ENCODE measurements around the gene AOPEP.
A peak's percentile ranks its signal among the peaks of the same experiment; 100 is the strongest.

Gene AOPEP, protein sequence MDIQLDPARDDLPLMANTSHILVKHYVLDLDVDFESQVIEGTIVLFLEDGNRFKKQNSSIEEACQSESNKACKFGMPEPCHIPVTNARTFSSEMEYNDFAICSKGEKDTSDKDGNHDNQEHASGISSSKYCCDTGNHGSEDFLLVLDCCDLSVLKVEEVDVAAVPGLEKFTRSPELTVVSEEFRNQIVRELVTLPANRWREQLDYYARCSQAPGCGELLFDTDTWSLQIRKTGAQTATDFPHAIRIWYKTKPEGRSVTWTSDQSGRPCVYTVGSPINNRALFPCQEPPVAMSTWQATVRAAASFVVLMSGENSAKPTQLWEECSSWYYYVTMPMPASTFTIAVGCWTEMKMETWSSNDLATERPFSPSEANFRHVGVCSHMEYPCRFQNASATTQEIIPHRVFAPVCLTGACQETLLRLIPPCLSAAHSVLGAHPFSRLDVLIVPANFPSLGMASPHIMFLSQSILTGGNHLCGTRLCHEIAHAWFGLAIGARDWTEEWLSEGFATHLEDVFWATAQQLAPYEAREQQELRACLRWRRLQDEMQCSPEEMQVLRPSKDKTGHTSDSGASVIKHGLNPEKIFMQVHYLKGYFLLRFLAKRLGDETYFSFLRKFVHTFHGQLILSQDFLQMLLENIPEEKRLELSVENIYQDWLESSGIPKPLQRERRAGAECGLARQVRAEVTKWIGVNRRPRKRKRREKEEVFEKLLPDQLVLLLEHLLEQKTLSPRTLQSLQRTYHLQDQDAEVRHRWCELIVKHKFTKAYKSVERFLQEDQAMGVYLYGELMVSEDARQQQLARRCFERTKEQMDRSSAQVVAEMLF

DNA sequence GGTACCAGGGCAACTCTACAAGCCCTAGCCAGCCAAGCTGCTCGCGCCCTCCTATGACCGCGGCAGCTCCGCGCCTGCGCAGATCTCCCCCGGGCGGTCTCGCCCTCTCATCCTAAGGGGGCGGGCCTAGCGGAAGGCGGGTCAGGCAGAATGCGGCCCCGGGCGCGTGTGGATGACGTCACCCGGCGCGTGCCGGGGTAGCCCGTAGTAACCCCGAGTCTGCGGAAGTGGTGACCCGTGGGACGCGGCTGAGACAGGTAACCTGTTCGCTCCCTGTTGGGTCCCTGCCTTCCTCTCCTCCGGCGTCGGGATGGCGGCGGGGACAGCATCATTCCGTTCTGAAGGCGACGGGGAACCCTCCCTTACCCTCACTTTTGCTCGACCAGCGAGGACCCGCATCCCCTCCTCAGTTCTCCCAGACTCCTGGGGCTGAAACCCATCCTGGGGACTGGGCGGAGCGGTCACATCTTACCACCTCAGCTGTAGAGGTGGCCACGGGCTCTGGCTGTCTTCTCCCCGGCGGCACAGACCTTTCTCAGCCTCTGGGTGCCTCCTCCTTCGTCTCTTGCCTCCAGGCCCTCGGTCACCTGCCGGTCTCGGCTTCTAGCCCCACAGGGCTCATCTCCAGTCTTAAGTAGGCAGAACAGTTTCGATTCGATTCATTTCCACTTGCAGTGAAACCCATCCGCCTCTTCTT lies at the start of gene AOPEP:
Gene AOPEP, plus strand, starts transcription at position 205 of the 697 bp plus-strand sequence. CDS start 33,085 bp downstream, outside the sequence.
- DNase-seq (ENCODE audit: low read depth), result peak; percentile 92

DNA sequence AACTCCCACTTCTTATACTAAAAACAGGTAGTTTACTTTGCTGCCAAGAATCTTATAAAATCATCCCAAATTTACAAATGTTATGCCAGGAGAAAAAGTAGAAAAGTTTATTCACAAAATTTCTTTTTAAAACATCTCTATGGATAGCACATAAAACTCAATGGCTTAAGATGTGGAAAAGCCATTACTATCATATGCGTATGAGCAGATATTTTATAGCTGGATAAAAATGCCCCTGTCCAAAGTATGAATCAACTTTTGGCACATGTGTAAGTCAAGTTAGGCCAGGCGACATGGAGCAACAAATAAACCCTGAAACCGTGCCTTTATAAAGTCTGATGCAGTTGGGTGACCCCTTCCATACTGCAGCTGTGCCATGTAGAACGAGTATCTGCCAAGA lies 48.6 kb upstream of the AOPEP start:
- DNase-seq (ENCODE audit: low read depth), result no peak

DNA sequence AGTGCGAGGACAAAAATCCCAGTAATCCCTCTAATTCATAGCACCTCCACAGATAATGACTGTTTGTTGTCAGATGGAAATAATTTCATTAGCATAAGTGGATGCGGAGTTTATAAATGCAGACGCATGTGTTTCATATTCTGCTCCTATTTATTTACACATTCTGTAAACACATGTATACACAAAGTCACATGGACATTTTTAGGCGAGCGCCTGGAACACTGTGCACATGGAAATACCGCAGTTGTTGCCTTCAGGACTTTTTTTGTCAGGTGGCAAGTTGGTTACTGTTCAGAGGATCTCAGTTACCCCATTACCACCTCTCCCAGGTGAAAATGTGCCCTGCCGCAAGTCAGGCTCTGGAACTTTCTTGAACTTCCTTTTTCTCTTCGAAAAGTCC lies 46.9 kb upstream of the AOPEP start:
- DNase-seq (ENCODE audit: low read depth), result no peak

DNA sequence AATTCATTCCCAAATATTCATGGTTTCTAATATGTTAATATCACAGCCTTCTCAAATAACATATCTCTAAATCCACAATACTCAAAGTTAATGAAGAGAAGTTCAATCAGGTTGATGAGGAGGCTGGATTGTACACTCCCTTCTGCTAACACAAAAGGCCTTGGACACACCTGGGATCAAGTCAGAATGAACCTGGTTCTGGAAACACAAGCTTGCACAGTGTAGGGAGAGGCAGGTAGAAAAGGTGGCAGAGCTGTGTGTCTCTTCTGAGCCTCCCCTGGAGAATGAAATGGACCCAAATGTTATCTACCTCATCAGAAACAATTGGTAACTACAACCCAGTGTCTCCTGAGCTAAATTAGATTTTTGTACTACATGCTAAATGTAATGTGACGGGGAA lies 46.5 kb upstream of the AOPEP start:
- no peak for DNase-seq (ENCODE audit: low read depth)

DNA sequence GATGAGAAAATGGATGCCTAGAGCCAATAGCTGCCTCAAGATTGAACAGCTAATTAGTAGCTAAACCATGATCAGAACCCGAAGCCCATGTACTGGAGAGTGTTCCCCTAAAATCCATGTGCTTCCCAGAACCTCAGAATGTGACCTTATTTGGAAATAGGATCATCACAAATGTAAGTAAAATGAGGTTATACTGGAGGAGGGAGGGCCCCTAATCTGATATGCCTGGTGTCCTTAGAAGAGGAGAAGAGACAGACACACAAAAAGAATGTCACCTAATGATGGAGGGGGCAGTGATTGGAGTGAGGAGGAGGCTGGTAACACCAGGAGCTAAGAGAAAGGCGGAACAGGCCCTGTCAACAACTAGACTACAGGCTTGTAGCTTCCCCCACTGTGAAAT lies 45.9 kb upstream of the AOPEP start:
- DNase-seq (ENCODE audit: low read depth), result no peak

DNA sequence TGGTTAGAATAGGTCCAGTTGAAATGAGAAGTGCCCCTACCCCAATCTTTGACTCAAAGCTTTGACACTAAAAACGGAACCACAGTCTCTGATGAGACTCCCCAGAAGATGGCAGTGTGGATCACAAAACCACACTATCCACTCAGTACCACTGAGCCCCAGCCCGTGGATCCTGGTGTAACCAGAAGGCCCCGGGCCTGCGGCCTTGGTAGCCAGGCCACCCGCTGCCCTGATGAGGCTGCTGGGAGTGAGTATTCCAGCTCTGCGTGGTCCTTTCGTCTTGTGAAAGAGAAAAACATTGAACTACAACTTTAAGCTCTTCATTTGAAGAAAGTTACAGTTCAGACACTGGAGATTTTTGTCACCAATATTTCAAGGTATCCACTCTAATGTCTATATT lies 45.0 kb upstream of the AOPEP start:
- DNase-seq (ENCODE audit: low read depth), result peak; percentile 75

DNA sequence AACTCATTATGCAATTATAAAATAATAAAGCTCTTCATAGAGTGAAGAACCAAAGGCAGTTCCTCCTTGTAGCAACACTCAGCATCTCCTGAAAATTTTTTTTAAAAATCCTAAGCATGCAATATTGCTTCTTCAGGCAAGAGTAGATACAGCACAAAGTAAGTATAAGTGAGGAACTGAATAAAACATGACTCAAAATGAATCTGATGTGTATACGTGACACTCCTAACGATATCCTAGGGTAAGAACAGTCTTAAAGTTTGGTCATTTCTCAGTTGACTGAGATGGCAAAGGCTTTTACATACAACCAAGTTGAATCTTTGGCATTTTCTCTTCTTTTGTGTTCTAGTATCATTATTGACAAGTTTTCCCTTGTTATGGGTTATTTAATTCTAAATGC lies 41.1 kb upstream of the AOPEP start:
- DNase-seq (ENCODE audit: low read depth), result no peak

DNA sequence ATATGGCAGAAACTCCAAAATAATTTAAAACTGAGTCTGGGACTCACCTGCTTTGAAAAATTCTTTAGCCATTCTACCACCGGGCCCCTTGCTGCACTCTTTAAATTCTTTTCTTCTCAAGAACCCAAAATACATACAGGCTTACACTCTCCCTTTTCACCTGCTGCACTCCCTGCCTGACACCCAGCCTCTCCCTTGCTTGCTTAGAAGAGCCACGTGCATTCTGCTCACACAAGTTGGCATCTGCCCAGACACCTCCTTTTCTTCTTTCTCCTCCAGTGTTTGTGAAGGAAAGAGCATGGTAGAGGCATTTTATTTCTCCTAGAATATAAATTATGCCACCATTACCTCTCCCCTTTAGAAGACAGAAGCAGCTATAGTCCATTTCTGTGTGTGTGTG lies 39.0 kb upstream of the AOPEP start:
- DNase-seq (ENCODE audit: low read depth), result no peak

DNA sequence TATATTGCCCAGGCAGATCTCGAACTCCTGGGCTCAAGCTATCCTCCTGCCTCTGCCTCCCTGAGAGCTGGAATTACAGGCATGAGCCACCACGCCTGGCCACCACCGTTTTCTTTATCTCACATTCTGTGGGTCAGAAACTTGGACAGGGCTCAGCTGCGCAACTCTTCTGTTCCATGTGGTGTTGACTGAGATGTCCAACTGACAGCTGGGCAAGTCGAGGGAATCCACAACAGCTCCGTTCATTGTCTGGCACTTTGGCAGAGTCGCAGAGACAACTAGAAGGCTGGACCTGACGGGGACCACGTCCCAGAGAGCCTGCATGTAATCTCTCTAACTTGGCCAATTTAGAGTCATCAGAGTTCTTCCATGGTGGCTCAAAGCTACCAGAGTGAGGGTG lies 36.2 kb upstream of the AOPEP start:
- DNase-seq (ENCODE audit: low read depth), result no peak

DNA sequence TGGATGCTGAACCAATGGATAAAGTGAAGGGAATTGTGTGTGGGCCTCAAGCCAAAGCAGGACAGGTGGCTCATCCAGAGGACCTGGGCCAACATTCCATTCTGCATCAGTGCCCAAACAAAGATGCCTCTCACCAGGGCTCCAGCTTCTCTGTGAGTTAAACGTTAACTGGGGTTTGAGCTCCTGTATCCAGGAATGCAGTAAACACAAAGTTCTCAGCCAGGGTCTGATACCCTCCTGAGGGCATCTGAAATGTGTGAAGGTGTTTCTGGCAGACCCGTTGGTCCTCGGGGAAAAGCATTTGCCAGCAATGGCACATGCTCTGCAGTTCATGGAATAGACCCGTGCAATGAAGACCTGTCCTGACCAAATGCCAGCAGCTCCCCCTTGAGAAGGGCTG lies 33.9 kb upstream of the AOPEP start:
- no peak for DNase-seq (ENCODE audit: low read depth)

DNA sequence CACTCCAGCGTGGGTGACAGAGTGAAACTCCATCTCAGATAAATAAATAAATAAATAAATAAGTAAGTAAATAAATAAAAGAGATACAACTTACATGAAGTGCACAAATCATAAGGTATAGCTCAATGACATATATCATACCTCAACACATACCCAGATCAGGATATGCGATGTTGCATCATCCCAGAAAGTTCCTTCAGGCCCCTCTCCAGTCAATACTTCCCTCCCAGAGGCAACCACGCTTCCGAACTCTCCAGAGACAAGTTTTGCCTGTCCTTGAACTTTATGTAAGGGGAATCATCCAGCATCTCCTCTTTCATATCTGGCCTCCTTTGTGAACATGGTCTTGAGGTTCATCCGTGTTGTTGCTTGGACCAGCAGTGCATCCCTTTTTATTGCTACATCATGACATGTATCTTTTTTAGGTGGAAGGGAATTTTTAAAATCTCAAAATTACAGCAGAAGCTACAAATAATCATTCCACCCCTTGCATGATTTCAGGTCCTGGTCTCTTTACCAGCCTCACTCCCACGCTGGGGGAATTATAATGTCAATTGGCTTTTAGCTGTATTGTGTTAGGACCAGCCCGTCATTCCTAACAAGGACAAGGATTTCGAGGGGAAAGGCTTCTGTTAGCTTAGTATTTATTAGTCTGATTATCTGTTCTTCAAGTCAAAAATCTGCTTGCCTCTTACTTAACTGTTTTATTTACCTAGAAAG lies 32.9 kb upstream of the AOPEP start:
- no peak for DNase-seq (ENCODE audit: low read depth)

DNA sequence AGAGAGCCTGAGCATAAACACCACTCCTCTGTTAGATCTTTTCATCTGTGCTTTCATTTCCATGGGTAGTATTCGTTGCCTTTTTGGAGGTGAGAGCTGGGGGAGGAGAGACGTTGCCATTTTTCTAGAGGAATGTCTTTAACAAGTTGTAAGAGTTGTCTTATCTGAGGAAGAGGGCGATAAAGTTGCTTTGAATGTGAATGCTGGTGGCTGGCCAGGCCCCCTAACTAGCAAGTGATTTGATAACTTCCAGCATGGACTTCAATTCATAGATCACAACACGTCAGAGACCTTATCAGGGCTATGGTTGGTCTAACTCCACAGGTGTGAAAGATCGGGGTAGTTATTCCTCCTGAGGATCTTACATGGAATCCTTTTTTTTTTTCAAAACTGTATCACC lies 30.0 kb upstream of the AOPEP start:
- no peak for DNase-seq (ENCODE audit: low read depth)

DNA sequence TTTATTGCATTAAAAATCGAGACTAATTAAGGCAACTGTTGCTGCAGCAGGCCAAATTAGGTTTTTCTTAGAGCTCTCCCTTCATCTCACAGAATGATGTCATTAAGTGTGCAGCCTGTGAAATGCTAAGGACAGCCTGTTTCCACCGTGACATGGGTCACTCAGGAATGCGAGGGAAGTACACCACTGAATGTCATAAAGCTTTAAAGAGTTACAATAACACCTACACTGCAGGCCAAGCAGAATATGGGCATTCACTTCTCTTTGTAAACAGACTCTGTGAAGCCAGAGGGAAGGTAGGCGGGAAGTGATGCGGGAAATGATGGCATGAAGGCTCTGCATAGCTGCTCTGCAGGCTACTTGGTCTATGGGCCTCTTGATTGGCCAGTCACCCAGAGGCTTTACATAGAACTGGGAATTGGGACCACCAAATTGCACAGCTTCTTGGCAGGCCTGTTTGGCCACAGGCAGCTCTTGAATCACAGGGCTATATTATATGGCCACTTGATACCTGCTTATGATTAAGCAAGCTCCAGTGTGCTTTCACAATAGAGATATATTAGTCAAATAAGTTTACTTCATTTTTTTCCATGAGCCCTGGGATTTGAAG lies 28.4 kb upstream of the AOPEP start:
- peak; percentile 67 for DNase-seq (ENCODE audit: low read depth)

DNA sequence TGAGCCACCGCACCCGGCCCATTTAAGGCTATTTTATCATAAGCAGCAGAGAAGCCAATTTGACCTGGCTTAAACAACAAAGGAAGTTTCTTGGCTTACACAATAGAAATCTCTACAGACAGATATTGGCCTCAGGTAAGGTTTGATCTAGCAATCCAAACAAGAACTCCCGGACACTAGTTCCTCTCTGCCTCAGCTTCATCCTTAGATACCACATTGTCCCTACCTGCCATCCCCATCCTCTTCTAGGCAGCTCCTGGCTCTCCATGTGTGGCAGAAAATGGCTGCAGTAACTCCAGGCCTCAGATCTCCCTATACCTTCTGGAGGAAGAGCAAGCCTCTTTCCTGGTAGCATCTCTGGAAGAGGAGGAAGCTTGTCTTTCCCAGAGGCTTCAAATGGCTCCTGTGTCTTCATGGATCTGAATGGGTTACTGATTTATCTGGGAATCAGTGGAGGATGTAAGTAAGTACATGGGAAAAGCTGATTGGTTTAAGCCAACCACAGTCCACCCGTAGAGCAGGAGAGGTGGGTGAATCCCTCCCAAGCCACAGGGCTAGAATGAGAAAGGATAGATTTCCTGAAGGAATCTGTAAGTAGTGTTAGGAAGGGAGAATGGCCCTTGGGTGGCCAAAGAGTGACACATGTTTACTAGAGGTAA lies 26.7 kb upstream of the AOPEP start:
- DNase-seq (ENCODE audit: low read depth), result no peak

DNA sequence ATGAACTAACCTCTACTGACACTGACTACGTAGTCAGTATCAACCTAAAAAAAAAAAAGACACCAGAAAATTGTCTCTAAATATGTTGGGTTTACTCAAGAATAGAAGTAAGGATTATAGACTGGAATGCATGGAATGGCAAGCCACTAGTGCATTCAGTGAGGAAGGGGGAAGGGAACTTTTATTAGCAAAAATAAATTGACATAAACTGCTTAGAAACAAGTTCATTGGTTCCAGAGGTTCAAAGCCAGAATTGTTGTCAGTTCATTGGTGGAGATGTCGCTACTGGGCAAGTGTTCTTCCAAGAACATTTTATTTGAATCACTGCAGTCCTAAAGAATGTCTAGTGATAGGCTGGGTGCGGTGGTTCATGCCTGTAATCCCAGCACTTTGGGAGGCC lies 26.1 kb upstream of the AOPEP start:
- DNase-seq (ENCODE audit: low read depth), result peak; percentile 52

DNA sequence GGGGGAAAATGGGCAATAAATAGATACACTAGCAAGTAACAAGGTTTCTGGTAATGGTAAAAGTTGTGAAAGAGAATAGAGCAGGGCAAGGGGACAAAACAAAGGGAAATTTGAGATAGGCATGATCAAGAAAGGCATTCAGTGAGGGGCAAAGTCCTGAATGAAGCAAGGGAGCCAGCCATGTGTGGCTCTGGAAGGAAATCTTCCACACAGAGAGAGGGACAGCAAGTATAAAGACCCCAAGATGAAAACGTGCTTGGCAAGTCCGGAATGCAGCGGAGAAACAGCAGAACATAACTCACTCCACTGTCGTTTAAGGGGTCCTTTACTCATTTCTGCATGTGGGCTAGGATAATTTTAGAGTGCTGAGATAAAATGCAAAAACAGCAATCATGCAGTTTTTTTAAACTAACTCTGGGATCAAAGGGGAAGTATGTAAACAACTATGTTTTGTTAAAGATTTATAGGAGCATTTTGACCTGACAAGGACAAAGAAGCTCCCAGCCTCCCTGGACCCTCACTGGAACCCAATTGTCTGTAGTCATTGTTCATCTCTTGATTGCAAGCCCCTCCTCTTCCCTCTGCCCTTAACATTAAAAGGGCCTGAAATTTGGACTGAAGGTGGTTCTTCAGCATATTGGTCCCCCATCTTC lies 22.9 kb upstream of the AOPEP start:
- DNase-seq (ENCODE audit: low read depth), result no peak

DNA sequence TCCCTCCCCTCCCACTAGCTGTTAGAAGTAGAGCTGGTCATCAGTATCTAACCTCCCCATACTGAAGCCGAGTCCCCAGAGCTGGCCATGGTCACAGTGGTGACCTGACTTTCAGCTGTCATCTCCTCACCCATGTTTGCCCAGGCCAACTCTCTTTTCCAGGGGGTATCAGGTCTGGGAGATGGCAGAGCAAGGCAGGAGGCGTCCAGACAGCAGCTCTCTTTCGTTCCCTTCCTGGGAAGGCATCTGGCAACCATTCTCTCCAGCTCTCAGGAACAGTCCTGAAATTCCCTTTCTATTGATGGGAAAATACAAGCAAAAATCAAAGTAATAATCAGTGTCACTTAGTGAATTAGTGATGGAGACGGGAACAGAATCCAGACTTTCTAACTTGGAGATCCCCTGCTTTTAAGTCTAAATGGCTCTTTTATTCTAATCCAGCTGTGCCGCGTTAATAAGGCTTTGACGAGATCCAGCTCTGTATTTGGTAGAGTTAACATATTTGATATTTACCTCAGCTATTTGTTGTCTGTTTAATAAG lies 21.3 kb upstream of the AOPEP start:
- no peak for DNase-seq (ENCODE audit: low read depth)

DNA sequence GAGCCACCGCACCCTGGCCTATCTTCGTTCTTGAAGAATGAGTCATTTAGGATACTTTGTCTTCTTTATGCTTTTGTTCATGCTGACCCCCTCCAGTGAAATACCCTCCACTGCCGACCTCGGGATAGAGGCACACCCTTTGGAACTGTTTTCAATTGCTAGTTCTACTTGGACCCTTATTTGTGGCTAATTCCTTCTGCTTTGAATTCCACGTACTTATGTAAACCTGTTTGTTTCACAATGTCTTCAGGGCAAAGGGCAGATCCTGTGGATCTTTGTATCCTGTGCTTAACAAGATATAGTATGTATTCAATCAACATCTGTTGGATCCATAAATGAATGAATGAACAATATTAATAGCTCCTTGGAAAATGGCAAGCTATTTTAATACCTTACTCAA lies 19.6 kb upstream of the AOPEP start:
- no peak for DNase-seq (ENCODE audit: low read depth)

DNA sequence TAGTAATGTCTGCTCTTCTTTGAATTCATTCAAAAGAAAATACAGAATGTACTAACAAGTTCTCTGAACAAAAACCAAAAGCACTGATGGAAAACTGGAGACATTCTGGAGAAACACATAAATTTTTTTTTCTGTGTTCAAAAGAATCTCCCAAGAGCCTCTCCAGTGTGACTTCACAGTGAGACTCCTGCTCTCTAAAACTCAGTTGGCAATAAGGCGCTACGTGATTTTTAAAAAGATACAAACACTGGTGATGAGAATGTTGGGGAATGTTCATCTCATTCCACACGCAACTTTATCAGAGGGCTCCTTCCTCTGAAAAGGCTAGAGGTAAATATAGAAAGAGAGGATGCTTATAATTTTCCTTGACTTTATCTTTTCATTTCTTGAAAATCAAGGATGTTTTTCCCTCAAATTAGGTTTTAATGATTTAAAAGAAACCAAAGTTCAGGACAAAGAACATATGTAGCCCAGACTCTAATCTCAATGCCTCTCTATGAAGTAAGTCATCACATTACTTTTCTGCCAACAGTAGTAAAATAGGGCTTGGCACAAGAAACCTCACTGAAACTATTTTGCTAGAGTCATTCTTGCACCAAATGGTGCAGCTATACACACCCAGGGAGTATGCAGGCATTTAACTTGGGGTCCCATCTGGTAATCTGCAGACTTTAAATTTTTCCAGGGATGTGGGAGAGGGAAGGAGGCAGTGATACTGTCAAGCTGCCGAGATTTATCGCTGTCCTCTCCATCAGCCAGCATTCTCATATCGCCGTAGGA lies 12.9 kb upstream of the AOPEP start:
- DNase-seq (ENCODE audit: low read depth), result no peak

DNA sequence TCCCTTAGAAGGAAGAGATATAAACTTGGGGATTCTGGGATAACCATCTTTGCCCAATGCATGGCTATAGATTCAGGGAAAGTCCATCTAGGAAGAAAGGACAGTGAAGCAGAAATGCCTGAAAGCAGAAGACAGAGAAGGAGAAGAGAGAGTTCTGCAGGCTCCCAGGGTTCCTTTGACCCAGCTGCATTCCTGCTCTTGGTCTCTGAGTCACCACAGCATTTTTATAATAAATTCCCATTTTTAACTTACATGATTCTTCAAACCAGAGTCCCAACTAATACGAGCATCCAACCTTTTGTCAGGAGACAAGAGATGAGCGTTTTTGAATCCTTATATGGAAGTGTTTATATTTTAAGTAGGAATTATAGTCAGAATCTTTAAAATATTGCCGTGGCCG lies 12.0 kb upstream of the AOPEP start:
- DNase-seq (ENCODE audit: low read depth), result peak; percentile 29

All from iris pigment epithelial cell (primary cell).